ENCODE data around the gene CPA2.

DNA sequence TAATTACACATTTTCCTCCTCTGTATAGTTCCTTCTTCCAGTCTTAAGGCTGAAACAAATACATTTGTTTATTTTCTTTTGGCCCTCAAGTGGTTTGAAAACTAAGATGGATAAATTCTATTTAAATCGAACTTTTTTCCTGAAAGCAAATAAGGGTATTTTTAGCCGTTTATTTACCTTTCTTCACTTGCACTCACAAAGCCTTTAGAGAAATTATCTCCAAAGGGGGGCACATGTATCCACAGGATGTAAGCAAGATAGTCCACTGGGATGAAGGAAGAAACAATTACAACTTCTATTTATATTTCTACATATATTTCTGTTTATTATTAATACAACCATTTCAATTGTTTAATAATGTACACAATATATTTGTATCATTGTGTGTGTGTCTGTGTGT is 36.5 kb downstream of the CPA2 start:
- TF ChIP-seq, protein P1, sequence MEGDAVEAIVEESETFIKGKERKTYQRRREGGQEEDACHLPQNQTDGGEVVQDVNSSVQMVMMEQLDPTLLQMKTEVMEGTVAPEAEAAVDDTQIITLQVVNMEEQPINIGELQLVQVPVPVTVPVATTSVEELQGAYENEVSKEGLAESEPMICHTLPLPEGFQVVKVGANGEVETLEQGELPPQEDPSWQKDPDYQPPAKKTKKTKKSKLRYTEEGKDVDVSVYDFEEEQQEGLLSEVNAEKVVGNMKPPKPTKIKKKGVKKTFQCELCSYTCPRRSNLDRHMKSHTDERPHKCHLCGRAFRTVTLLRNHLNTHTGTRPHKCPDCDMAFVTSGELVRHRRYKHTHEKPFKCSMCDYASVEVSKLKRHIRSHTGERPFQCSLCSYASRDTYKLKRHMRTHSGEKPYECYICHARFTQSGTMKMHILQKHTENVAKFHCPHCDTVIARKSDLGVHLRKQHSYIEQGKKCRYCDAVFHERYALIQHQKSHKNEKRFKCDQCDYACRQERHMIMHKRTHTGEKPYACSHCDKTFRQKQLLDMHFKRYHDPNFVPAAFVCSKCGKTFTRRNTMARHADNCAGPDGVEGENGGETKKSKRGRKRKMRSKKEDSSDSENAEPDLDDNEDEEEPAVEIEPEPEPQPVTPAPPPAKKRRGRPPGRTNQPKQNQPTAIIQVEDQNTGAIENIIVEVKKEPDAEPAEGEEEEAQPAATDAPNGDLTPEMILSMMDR (IDR thresholded peaks at IDR 0.05) = no peak
- no peak for TF ChIP-seq POLR2AphosphoS5 (IDR thresholded peaks at IDR 0.05)
